H1 (cell line): ENCODE measurements around the gene PRKAG3. TPM values are rescaled to one million over a fixed set of nuclear protein-coding genes. Genes with fewer than 3 reads are reported as not detected.

ENCODE experiments used
- CTCF ChIA-PET: fragments of 300-600 bp; sonication (Branson Sonifier 250); formaldehyde crosslinking; loops from one replicate; lab custom pipeline; 2021; ENCODE audit not compliant: partially characterized antibody; lab: Charles Lee
- POLR2A ChIA-PET: fragments of 300-600 bp; sonication (Branson Sonifier 250); formaldehyde crosslinking; loops from one replicate; lab custom pipeline; 2021; ENCODE audit warnings: inconsistent platforms; ENCODE audit not compliant: partially characterized antibody; lab: Charles Lee
- DNase-seq, 2 experiments: peaks; one replicate each; pipeline versions ENCODE4 v3.0.0 to v3.0.0-alpha.2; 2010 to 2022; ENCODE audit warnings: low spot score in 2 of 2, low read depth in 1 of 2, mixed read lengths in 1 of 2
- FAIRE-seq: peaks from 2 replicates; lab custom pipeline; 2011; peaks lifted over from hg19 to GRCh38; lab: Jason Lieb, UNC
- H2AFZ ChIP-seq: 2 replicates; pipeline ENCODE4 v1.8.1; 2012; ENCODE audit warnings: low read length, inconsistent platforms
- H2AK5ac ChIP-seq: 2 replicates; pipeline ENCODE4 v1.6.1; 2013; ENCODE audit warnings: low read depth, low read length
- H2BK120ac ChIP-seq: replicated peaks from 2 replicates; pipeline ENCODE3; 2013; ENCODE audit warnings: low read depth, low read length, inconsistent platforms
- H2BK12ac ChIP-seq: 2 replicates; pipeline ENCODE4 v1.6.1; 2013; ENCODE audit warnings: low read depth, low read length
- H2BK15ac ChIP-seq: 2 replicates; pipeline ENCODE4 v1.6.1; 2013; ENCODE audit warnings: low read length
- H2BK20ac ChIP-seq: 2 replicates; pipeline ENCODE4 v1.6.1; 2013; ENCODE audit warnings: low read length
- H2BK5ac ChIP-seq: 2 replicates; pipeline ENCODE4 v1.6.1; 2013; ENCODE audit warnings: low read depth, low read length
- H3K14ac ChIP-seq: 2 replicates; pipeline ENCODE4 v1.6.1; 2013; ENCODE audit warnings: inconsistent platforms; ENCODE audit not compliant: insufficient read length
- H3K18ac ChIP-seq: 2 replicates; pipeline ENCODE4 v1.6.1; 2013; ENCODE audit warnings: low read length; ENCODE audit errors: extremely low read depth
- H3K23ac ChIP-seq: 2 replicates; pipeline ENCODE4 v1.6.1; 2013; ENCODE audit warnings: inconsistent platforms; ENCODE audit not compliant: insufficient read length
- H3K23me2 ChIP-seq: 2 replicates; pipeline ENCODE4 v1.6.1; 2013; ENCODE audit warnings: low read depth, low read length
- H3K27ac ChIP-seq: 2 replicates; pipeline ENCODE4 v1.6.1; 2011; ENCODE audit warnings: low read depth, low read length, inconsistent platforms
- H3K27me3 ChIP-seq, 4 experiments: replicated peaks in 1 of 4; 1 replicate in 1 of 4; 2 replicates in 3 of 4; pipeline versions ENCODE4 v1.6.1 to v1.8.1; 2011 to 2013; ENCODE audit warnings: low read length in 3 of 4, mild to moderate bottlenecking in 3 of 4, inconsistent platforms in 2 of 4, mixed read lengths in 2 of 4, moderate library complexity in 1 of 4; ENCODE audit not compliant: control insufficient read depth in 3 of 4, insufficient read depth in 3 of 4; ENCODE audit errors: extremely low read depth in 1 of 4
- H3K36me3 ChIP-seq, 4 experiments: 2 replicates each; pipeline versions ENCODE4 v1.6.1 to v1.8.1; 2011 to 2013; ENCODE audit warnings: mild to moderate bottlenecking in 4 of 4, low read length in 3 of 4, moderate library complexity in 2 of 4, control low read depth in 1 of 4, inconsistent platforms in 1 of 4; ENCODE audit not compliant: insufficient read depth in 4 of 4, control insufficient read depth in 2 of 4
- H3K4ac ChIP-seq: replicated peaks from 2 replicates; pipeline ENCODE3; 2013; ENCODE audit warnings: low read length, low read depth, mixed read lengths, inconsistent platforms; ENCODE audit not compliant: insufficient read length
- H3K4me1 ChIP-seq, 4 experiments: replicated peaks in 1 of 4; 1 replicate in 1 of 4; 2 replicates in 3 of 4; pipeline versions ENCODE4 v1.6.1 to v1.8.1; 2011 to 2013; ENCODE audit warnings: low read length in 3 of 4, inconsistent platforms in 2 of 4, mixed read lengths in 1 of 4; ENCODE audit not compliant: insufficient read depth in 4 of 4, control insufficient read depth in 3 of 4
- H3K4me2 ChIP-seq, 2 experiments: 2 replicates each; pipeline versions ENCODE4 v1.6.1 to v1.8.1; 2011 to 2013; ENCODE audit warnings: low read depth in 2 of 2, low read length in 2 of 2, control low read depth in 1 of 2, inconsistent platforms in 1 of 2, mild to moderate bottlenecking in 1 of 2; ENCODE audit not compliant: insufficient read depth in 1 of 2
- H3K4me3 ChIP-seq, 4 experiments: fragments of 200-600, 300-600 bp in 1 of 4; sonication (generic), shearing (Covaris generic), sonication (Bioruptor Twin) in 1 of 4; 2 replicates each; pipeline versions ENCODE4 v1.5.1 to v1.8.1; 2011 to 2016; ENCODE audit warnings: low read length in 4 of 4, low read depth in 3 of 4, control low read depth in 2 of 4, inconsistent platforms in 2 of 4, mild to moderate bottlenecking in 2 of 4, mixed read lengths in 1 of 4, moderate library complexity in 1 of 4; ENCODE audit not compliant: insufficient read depth in 2 of 4; ENCODE audit errors: extremely low read depth in 1 of 4
- H3K56ac ChIP-seq: replicated peaks from 2 replicates; pipeline ENCODE3; 2013; ENCODE audit warnings: low read depth, mild to moderate bottlenecking, mixed read lengths, low read length, inconsistent platforms; ENCODE audit not compliant: insufficient read length
- H3K79me1 ChIP-seq: 2 replicates; pipeline ENCODE4 v1.6.1; 2013; ENCODE audit warnings: low read depth, low read length, control low read depth
- H3K79me2 ChIP-seq, 2 experiments: 2 replicates each; pipeline versions ENCODE4 v1.6.1 to v1.8.1; 2012 to 2013; ENCODE audit warnings: low read length in 2 of 2, mild to moderate bottlenecking in 2 of 2, inconsistent platforms in 1 of 2; ENCODE audit not compliant: insufficient read depth in 2 of 2, control insufficient read depth in 1 of 2
- H3K9ac ChIP-seq, 4 experiments: replicated peaks in 1 of 4; 1 replicate in 1 of 4; 2 replicates in 3 of 4; pipeline versions ENCODE4 v1.6.1 to v1.8.1; 2011 to 2013; ENCODE audit warnings: low read depth in 3 of 4, low read length in 3 of 4, control low read depth in 2 of 4, mild to moderate bottlenecking in 2 of 4, moderate library complexity in 2 of 4, inconsistent platforms in 1 of 4; ENCODE audit errors: extremely low read depth in 1 of 4
- H3K9me3 ChIP-seq, 2 experiments: 2 replicates each; pipeline versions ENCODE4 v1.6.1 to v1.8.1; 2012 to 2013; ENCODE audit warnings: mild to moderate bottlenecking in 2 of 2, moderate library complexity in 2 of 2, control low read depth in 1 of 2, inconsistent platforms in 1 of 2, low read depth in 1 of 2, low read length in 1 of 2, mixed read lengths in 1 of 2; ENCODE audit not compliant: insufficient read depth in 2 of 2
- H4K20me1 ChIP-seq, 2 experiments: replicated peaks in 1 of 2; 2 replicates each; pipeline versions ENCODE3 to v1.8.1; 2011 to 2013; ENCODE audit warnings: inconsistent platforms in 2 of 2, low read length in 2 of 2, mild to moderate bottlenecking in 1 of 2; ENCODE audit not compliant: insufficient read depth in 2 of 2, control insufficient read depth in 1 of 2
- H4K5ac ChIP-seq: 2 replicates; pipeline ENCODE4 v1.6.1; 2013; ENCODE audit warnings: low read length, low read depth, mixed read lengths, inconsistent platforms; ENCODE audit not compliant: insufficient read length
- H4K8ac ChIP-seq: 2 replicates; pipeline ENCODE4 v1.8.0; 2013; ENCODE audit warnings: mild to moderate bottlenecking, moderate library complexity, low read length, inconsistent platforms; ENCODE audit not compliant: insufficient read depth; ENCODE audit errors: extremely low read depth
- H4K91ac ChIP-seq: replicated peaks from 2 replicates; pipeline ENCODE3; 2013; ENCODE audit warnings: low read length, mixed read lengths, inconsistent platforms; ENCODE audit not compliant: insufficient read length
- ASH2L ChIP-seq: fragments of 200-600, 300-600 bp; sonication (generic); IDR thresholded peaks from one replicate; pipeline ENCODE4 v1.7.1; 2017; ENCODE audit warnings: low read length
- BRCA1 ChIP-seq: IDR thresholded peaks from 2 replicates; pipeline ENCODE4 v1.6.1; 2012; ENCODE audit warnings: low read depth, low read length, improper control_type of control experiment
- CTBP2 ChIP-seq: IDR thresholded peaks from 2 replicates; pipeline ENCODE4 v1.7.0; 2011; ENCODE audit warnings: borderline replicate concordance, mild to moderate bottlenecking, moderate library complexity, mixed read lengths, low read length; ENCODE audit not compliant: insufficient read depth, insufficient read length
- EZH2 ChIP-seq: fragments of 200-600 bp; sonication (generic); IDR thresholded peaks from 2 replicates; pipeline ENCODE4 v1.7.1; 2012; ENCODE audit warnings: low read depth, mild to moderate bottlenecking, moderate library complexity, low read length, inconsistent platforms; ENCODE audit not compliant: severe bottlenecking
- KDM4A ChIP-seq: IDR thresholded peaks from one replicate; pipeline ENCODE4 v1.7.1; 2012; ENCODE audit warnings: low read depth, mild to moderate bottlenecking, moderate library complexity, low read length, inconsistent platforms; ENCODE audit not compliant: severe bottlenecking
- NANOG ChIP-seq: IDR thresholded peaks from 2 replicates; pipeline ENCODE4 v1.6.1; 2011; ENCODE audit warnings: low read length, low read depth, mild to moderate bottlenecking, inconsistent platforms; ENCODE audit not compliant: insufficient read depth, poor library complexity, severe bottlenecking
- POLR2A ChIP-seq, 2 experiments: IDR thresholded peaks; 1 replicate in 1 of 2; 2 replicates in 1 of 2; pipeline ENCODE4 v1.6.1; 2011; ENCODE audit warnings: low read depth in 2 of 2, low read length in 2 of 2, mild to moderate bottlenecking in 2 of 2; ENCODE audit errors: control extremely low read depth in 1 of 2
- SIRT6 ChIP-seq: IDR thresholded peaks from one replicate; pipeline ENCODE4 v1.7.1; 2012; ENCODE audit warnings: low read length, inconsistent platforms
- SIX5 ChIP-seq: IDR thresholded peaks from 2 replicates; pipeline ENCODE4 v1.6.1; 2011; ENCODE audit warnings: mild to moderate bottlenecking, low read depth, low read length
- SUZ12 ChIP-seq: fragments of 200-600 bp; sonication (generic); IDR thresholded peaks from 2 replicates; pipeline ENCODE4 v1.6.1; 2012; ENCODE audit warnings: mild to moderate bottlenecking, inconsistent platforms, low read length, moderate library complexity, mixed read lengths
- TAF1 ChIP-seq: IDR thresholded peaks from 2 replicates; pipeline ENCODE4 v1.6.1; 2011; ENCODE audit warnings: mild to moderate bottlenecking, low read depth, low read length
- WGBS, 2 experiments: shearing (Covaris generic) in 1 of 2; methylation state at CpG; one replicate each; pipeline versions ENCODE4 v1.1.6 to v1.1.7; 2013 to 2015; ENCODE audit warnings: low lambda C conversion rate in 2 of 2, mixed read lengths in 2 of 2, inconsistent platforms in 1 of 2, low coverage in 1 of 2, missing lambda C conversion rate in 1 of 2; ENCODE audit not compliant: insufficient replicate concordance in 2 of 2, insufficient coverage in 1 of 2, insufficient read length in 1 of 2; ENCODE audit errors: extremely low coverage in 1 of 2, missing lambda C conversion rate in 1 of 2; 5-methylcytosine and 5-hydroxymethylcytosine counted together
- polyA plus RNA-seq, 7 experiments: library from polyadenylated mRNA; depleted of rRNA in 3 of 7; stranded (reverse) in 5 of 7; unstranded in 2 of 7; fragments of >200 nt in 5 of 7; fragments of 200-250 nt in 2 of 7; gene quantifications; 1 replicate in 5 of 7; 2 replicates in 1 of 7; 4 replicates in 1 of 7; pipeline versions ENCODE4 v1.2.1 to v1.2.3, GENCODE V29; 2011 to 2013; ENCODE audit warnings: missing spikeins in 2 of 7, mixed read lengths in 2 of 7
- total RNA-seq: library from RNA; stranded (reverse); fragmentation: NEBNext Ultra II Directional; extraction: Animal tissue kit (Norgen Biotek cat#: 25700); gene quantifications from 2 replicates; pipeline ENCODE4 v1.2.1, GENCODE V29; 2021
- TF ChIP-seq, protein P1 (sequence below): IDR thresholded peaks from 2 replicates; pipeline ENCODE4 v1.6.1; 2011; ENCODE audit warnings: low read depth, mild to moderate bottlenecking, low read length; ENCODE audit not compliant: insufficient read depth

Gene PRKAG3
- total and polyA plus RNA-seq, 2 of the 8 experiments (the other 6 are each of a cell fraction or from before 2014, with no cell fraction given): not detected

DNA sequence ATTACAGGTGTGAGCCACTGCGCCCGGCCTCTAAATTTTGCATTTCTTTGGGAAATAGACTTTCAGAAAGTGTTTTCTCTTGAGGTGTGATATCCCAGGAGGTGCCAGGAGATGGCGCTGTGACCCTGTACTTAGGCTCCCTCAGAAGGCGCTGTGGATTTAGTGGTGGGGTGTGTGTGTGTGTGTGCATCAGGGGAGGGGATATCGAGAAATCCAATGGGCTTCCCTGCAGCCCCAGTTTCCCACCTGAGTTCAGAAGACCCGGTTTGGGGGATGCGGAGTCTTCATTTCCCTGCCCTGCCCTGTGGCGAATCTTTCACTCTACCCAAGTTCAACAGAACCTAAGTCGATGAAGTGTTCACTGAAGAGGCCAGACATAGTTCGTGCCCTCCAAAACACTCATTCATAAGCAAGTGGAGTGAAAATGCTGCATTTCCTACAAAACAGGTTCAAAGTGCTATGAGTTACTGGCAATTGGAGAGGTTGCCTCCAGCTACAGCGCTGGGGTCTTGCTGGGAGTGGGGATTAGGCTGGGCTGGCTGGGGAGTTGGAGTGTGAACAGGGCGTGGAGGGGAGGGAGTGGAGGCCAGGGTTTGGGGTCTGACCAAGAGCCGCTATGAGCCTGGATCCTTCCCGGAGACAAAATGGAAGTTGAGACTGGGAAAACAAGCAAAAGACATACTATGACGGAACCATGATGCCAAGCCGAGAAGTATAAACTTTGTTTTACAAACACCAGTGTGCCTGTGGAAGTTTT lies 21.5 kb upstream of the PRKAG3 start:
- no peak overlapping the region for H2BK5ac ChIP-seq
- peak; percentile 62 to 91 for DNase-seq
- peaks cover 3 to 6% of the 10 kb centered on the region in 2 experiments for H4K20me1 ChIP-seq
- peak overlapping the region in 1 of 4 experiments; percentile 17; a peak in 1 of 8 replicates for H3K4me3 ChIP-seq
- POLR2A ChIA-PET: no interaction called here
- H4K91ac ChIP-seq: no peak overlapping the region
- H3K4me1 ChIP-seq: peaks cover 13 to 30% (median 17%) of the 10 kb centered on the region in 4 experiments
- H3K9me3 ChIP-seq: no peaks in the 10 kb centered on the region
- no peaks in the 10 kb centered on the region for H3K36me3 ChIP-seq
- H3K27ac ChIP-seq: no peak overlapping the region
- H3K4ac ChIP-seq: no peak overlapping the region
- no peak overlapping the region for H3K56ac ChIP-seq
- no peak overlapping the region for H2AFZ ChIP-seq
- no peak overlapping the region for H2BK15ac ChIP-seq
- H4K8ac ChIP-seq: no peak overlapping the region
- no peak overlapping the region for H2BK20ac ChIP-seq
- peaks cover 49 to 58% (median 52%) of the 10 kb centered on the region in 4 experiments for H3K27me3 ChIP-seq
- CTCF ChIA-PET: interaction anchor here (0.7 to 7.5 kb wide), 35 partner anchors 8 to 317 kb away, joined by 3 to 93 read pairs (median 6); partner anchors contain the start of genes SLC23A3 and WNT10A
- H3K23me2 ChIP-seq: no peaks in the 10 kb centered on the region; the same call in 1 of the 2 replicates
- H4K5ac ChIP-seq: no peak overlapping the region
- no peak overlapping the region for H2BK120ac ChIP-seq
- H3K23ac ChIP-seq: no peak overlapping the region
- H2BK12ac ChIP-seq: no peak overlapping the region
- peak; percentile 94 for FAIRE-seq
- H3K79me1 ChIP-seq: no peaks in the 10 kb centered on the region
- WGBS, 2 experiments: 29% methylated on average over 16 of the region's 16 CpGs; no CpG with 5 or more reads in 1 of the 2 experiments
- no peak overlapping the region for H2AK5ac ChIP-seq
- no peak overlapping the region for H3K9ac ChIP-seq
- peak overlapping the region; percentile 8 to 22; a peak in 2 of 4 replicates for H3K4me2 ChIP-seq
- H3K14ac ChIP-seq: no peak overlapping the region
- H3K18ac ChIP-seq: no peak overlapping the region
- H3K79me2 ChIP-seq: no peaks in the 10 kb centered on the region
- no peak for TF ChIP-seq SIRT6
- no peak for TF ChIP-seq KDM4A
- TF ChIP-seq SUZ12: peak; percentile 19; the same call in 1 of the 2 replicates
- no peak for TF ChIP-seq TAF1
- no peak for TF ChIP-seq NANOG
- TF ChIP-seq POLR2A (IDR thresholded peaks at IDR 0.05; ENCODE audit: control extremely low read depth in 1 of 2, low read depth in 2 of 2, low read length in 2 of 2): no peak
- TF ChIP-seq SIX5: no peak
- no peak for TF ChIP-seq CTBP2
- TF ChIP-seq, protein P1, sequence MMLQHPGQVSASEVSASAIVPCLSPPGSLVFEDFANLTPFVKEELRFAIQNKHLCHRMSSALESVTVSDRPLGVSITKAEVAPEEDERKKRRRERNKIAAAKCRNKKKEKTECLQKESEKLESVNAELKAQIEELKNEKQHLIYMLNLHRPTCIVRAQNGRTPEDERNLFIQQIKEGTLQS: no peak
- TF ChIP-seq ASH2L: no peak
- TF ChIP-seq EZH2: peak; percentile 65
- TF ChIP-seq BRCA1: no peak
